ENCODE measurements around the gene TBX18.

The TBX18 gene

DNA sequence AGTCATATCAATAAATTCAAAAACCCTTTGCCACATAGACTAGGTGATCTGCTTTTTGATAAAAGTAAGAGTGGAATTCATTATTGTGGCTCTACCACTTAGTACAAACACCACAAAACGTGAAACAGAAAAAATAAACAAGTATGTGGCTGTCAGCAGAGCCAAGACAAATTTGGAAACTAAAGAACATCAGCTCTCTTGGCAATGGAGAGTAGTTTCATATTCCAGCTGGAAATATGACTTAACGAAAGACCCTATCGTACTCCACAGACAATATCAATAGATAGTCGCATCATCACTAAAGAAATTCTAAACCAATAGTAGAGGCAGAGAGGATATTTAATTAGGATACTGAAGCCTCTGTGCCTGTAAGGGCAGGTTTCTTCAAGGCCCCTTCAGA is 20.8 kb downstream of the TBX18 start:
- DNase-seq: no peak

DNA sequence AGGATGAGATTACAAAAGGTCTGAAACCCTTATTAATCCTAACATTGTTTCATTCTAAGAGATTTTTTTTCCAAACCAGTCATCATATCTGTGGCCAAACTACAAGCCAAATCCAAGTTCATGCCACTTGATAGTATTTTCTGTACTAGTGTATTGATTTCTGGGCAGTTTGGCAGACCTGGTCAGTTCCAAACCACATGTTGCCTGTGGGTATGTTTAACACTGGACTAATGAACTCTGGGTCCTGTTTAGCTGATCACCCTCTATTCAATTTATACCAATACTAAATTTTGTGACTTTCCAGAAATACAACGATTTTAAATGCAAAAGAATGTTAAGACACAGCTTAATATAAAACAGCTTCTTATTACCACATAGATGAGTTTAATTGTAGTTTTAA is 24.0 kb downstream of the TBX18 start:
- no peak for DNase-seq

DNA sequence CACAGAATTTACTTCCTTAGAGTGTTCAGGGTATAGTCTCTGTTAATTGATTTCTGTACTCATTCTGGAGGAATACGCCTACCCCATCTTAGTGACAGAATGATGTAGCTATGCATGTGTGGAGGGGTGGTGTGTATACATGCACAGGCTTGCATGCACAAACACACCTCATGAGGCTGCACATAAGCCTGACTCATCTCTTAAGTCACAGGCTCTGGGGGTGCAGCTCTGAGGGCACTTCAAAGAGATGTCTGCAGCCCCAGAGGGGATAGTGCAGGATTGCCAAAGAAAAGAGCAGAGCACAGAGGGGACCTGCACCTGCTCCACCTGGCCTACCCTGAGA is 24.6 kb downstream of the TBX18 start:
- no peak for DNase-seq

DNA sequence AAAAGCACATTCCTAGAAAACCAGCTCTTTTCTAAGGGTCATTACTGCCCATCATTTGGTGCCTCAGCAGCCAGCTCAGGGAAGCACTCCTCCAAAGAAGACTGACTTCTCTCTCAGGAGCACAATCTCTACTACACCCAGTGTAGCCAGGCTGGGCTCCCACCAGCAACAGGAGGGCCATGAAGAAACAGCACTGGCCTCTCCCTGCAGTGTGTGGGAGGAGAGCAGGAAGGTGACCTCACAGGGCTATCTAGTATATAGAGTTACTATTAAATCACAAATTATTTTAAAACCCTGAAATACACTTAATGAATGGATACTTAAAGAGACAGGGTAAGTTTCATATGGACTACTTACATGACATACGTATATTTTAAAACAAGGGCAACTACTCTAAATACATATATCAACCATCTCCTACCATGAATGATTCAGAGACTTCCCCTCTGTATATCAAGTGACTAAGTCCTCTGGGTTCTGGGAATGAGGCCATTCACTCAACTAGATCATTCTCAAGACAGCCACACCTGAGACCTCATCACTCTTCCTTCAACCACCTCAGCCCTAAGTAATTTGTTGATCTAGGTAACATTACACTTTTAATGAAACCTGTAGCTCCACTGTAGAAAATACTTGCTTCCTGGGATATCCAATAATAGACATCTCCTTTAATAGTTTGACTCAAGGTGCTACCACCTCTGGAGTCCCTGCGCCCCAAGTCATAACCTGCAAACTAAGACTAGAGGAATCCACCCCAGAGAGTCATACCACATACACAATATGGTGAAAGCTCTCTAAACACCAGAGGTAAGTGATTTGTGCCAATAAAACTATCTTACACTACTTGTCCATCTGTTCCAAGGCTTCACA is 25.2 kb downstream of the TBX18 start:
- no peak for DNase-seq

DNA sequence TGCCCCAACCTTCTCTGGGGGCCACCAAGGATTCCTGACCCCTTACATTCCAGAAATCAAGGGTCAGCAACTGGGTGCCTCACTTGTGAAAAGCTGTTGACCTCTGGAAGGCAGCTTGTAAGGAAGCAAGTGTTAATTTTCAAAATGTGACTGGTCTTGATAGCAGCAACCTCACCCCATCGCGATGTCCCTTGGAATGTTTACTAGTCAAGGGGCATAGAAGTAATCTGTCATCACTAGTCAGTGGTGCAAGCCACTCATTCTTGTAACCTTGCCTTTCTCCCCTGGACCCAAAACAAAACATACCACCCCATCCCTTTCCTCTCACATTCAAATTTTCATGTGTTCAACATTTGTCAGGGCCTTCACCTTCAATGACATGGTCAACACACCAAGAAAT is 30.5 kb downstream of the TBX18 start:
- DNase-seq: no peak

DNA sequence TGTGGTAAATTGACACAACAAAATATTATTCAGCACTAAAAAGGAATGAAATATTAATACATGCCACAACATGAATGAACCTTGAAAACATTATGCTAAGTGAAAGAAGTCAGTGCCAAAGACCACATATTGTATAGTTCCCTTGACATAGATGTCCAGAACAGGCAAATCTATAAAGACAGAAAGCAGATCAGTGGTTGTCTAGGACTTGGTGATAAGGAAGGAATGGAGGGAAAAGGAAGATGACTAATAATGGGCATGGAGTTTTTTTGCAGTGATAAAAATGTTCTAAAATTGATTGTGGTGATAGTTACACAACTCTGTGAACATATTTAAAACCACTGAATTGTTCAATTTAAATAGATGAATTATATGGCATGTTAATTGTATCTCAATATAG is 32.5 kb downstream of the TBX18 start:
- no peak for DNase-seq

DNA sequence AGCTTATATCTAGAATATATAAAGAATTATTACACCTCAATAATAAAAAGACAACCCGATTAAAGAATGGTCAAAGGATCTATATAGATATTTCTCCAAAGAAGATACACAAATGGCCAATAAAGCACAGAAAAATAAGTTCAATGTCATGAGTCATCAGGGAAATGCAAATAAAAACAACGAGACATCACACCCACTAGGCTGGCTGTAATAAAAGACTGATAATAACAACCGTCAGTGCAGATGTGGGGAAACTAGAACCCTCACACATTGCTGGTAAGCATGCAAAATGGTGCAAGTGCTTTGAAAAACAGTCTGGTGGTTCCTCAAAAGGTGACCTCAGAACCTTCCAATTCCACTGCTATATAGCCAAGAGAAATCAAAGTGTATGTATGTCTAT is 33.0 kb downstream of the TBX18 start:
- no peak for DNase-seq

DNA sequence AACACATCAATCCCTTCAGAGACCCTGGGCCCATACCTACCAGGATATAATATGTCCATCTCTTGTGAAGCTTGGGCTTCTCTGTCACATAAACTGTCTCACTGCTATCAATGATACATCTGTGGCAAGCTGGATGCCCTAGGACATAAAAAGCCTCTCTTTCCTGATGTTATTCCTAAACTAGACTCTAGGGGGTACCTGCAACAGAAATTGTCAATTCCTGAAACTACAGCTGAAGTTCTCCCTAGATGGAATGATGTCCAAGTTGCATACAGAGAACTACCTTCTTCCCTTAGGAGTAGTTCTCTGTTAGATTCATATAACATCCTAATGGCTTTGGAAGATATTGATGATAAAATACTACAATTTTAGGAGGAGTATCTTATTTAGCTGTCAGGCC is 35.8 kb downstream of the TBX18 start:
- DNase-seq: no peak

DNA sequence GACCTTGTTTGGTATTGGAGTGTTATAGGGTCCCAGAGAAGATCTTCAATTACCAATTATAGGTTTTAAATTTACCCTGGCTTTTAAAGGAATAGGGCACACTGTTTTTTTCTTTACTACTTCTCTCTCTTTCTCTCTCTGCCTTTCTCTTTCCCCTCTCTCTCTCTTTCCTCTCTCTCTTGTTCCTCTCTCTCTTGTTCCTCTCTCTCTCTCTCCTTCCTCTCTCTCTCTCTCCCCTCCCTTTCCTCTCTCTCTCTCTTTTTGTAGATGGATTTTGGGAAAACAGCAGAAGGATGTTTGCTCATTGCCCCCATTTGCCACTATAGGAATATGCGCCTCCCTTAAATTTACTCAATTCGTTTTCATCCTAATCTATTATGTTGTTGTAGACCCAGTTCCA is 45.2 kb downstream of the TBX18 start:
- DNase-seq: no peak

DNA sequence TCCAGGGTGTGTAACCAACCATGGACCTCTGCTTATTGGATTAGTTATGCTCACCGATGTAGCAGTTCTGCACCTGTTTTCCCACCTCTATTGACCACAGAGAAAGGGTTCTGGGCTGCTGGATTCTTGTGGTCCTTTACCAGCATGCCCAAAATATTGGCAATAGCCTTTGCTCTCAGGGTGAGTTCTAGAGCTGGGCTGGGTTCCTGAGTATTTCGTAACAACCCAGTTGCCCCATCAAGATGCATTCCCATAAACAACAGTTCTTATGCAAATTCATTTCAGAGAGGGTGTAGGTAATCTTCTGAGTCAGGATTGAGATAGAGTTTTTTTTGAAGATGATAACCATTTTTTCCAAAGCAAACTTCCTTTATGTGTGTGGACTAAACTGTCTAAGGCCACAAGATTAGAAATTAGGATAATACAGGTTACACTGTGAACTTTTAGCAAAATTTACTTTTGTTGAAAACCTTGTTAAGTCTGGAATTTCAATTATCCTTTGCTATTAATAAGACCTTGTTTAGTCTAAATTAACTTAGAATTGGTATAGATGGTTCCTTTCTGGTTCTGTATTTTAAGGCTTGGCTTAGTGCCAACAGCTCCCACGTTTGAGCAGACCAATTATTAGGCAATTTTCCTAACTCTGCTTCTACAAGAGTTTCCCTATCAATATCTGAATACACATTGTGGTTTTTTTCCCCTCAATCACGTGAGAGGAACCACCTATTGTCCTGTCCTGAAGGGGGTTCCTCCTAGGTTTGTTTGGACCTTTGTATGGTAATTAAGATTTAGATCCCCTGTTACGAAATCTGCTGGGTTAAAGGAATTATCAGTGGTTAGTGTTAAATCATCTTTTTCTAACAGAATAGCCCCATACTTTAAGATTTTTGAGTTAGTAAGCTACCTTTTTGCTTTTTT is 46.1 kb downstream of the TBX18 start:
- no peak for DNase-seq

DNA sequence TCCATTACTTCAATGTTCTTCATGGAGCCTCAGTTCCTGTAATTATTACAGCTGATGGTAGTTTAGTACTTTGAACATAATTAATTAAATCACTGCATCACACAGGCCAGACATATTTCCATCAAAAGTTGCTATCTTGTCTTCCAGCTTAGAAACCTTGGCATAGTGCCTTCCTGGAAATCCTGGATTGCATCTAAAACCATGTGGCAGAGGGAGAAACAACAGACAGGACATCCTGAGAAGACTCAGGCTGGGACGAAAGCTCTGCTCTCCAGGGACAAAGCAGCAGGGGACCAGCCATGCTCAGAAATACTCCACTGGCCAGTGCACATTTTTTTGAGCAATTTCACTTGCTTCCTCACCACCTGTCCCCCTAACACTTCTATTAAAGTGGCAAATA is 55.3 kb downstream of the TBX18 start:
- no peak for DNase-seq

DNA sequence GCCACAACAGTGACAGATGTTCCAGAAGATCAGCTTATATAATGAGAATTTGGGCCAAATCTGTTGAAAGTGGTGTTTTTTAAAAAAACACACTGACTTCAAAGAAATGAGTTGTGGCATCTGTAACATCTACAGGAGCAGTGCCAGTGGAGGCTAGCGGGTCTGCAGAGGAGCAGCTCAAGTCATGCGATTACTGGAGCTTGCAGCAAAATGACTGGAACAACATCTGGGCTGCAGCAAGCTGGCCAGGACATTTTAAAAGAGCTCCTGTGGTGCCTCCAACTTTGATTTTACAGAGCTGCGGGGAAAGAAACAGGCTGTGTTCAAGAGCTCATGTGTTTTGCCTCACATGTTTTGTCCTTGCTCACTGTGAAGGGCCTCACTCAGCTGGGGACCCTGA is 57.2 kb downstream of the TBX18 start:
- no peak for DNase-seq

DNA sequence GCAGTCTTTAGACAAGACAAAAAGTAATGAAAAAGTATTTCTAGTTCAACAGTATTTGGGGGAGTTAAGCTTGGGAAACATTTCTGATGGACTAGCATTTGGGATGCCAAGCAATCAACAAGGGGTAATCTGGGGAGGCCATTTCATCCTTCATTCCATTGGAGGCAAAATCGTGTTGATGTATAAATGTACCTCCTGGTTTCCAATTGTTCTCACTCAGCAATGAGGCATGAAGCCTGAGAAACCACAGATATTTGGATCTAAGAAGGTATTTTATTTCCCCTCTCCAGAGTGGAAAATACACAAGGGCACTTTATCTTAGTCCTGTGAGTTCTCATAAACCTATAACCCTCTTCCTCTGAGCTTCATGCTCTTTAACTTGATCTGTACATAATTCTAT is 68.2 kb downstream of the TBX18 start:
- DNase-seq: no peak

DNA sequence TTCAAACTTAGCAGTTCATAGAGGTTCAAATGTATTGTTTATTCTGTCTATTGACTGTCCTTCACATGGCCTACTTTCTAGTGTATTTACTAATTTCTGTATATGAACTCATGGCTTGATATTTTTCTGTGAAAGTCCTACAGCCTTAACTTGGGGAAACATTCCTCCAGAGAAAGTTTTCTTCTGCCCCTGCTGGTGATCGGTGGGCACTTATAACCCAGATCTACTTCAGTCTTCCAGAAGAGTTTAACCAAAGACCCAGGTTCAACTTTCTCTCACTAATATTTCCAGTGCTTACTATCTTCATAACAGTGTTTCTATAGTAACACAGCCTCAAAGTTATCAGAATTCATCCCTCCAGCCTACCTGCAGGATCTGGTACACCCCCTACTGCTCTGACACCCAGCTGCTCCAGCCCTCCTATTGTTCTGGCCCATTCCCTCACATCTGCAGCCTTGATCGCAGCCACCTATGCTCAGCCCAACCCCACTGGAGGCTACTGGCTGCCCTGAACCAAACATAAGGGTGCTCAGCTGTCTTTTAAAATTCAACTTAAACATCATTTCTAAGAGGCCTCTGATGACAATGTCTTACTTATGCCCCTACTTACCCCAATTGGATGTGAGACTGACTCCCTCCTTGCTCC is 72.3 kb downstream of the TBX18 start:
- no peak for DNase-seq

DNA sequence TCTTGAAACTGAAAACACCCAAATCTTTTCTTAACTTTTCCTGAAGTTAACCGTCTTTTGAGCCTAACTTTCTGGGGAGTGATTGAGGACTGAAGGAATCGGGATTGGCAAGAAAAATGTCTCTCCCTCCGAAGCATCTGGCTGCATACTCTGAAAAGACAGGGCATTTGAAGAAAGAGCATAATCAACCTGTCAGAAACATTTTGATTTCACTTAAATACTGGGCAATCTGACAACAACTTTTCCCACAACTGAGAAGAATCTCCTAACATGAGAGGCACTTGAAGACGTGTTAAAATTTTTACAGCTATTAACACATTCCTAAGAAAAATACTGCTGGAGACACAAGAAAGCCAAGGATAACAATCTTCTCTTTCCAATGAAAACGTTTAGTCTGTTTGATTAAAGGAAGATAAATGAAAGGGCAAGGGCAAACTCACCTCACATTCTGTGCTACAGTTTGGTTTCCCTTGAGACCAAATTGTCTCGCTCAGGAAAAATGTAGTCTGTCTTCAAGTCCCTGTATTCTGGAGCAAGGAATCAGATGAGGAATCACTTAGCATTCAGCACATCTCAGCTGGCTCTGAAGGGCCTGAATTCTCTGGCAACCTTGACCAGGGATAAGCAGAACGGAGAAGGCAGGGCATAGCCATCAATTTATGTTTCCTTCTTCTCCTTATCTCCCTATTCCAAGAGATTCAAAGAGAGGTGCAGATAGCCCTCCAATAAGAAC is 76.1 kb downstream of the TBX18 start:
- no peak for DNase-seq

DNA sequence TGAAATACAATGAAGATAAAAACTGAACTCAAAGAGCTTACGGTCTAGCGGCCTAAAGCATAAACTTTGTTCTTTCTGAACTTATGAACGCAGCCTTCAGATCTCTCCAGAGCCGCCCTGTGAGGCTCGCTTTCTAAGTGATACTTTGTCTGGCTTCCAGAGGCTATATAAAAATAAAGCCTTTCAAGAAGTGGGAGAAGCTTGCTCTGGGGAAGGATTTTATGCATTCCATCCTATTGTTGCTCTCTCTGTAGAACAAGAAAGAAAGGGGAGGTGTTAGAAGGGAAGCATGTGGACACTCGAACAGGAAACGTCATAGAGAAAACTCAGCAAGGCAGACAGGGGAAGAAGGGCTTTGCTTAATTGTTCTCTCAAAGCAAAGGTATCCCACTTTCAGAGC is 77.0 kb downstream of the TBX18 start:
- no peak for DNase-seq

DNA sequence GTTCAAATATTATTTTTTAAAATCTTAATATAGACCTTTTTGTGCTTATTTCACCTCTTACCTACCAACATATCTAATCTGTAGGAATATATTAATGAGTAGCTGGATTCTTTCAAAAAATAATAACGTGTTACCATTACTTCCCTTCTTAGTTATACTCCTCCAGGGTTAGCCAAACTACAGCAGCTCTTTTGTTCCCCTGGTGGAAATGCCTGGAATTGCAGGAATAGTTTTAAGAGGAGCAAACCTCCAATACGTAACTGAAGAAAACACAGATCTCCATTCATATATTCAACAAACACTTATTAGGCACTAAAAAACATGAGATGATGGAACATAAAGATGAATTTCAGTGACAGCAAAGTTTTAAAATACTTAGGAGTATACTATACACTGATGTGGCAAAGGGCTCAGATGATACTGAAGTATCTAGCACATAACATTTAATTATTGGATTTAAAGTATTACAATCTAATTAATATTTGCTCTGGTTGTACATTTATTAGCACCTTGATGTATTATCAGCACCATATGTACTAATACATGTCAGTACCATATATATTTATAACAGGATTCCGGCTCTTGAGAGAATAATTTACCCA is 78.3 kb downstream of the TBX18 start:
- DNase-seq: no peak

DNA sequence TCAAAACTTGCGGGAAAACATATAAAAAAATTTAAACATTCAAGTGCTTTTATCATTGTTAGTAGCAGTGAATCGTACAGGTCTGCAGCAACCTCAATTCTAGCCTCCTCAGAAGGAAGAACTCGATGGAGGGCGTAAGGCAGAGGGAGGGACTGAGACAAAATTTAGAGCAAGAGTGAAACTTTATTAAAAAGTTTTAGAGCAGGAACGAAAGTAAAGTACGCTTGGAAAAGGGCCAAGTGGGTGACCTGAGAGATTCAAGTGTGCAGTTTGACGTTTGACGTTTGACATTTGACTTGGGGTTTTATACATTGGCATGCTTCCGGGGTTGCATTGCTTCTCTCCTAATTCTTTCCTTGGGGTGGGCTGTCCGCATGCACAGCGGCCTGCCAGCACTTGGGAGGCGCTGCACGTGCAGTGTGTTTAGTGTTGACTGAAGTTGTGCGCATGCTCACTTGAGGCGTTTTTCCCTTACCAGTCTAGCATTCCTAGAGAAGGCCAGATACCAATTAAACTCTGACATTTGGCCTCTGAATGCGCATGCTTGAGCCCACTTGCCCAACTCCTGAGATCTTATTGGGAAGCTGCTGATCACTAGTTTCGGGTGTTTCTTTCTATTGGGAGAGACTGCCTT is 82.6 kb downstream of the TBX18 start:
- DNase-seq: no peak

DNA sequence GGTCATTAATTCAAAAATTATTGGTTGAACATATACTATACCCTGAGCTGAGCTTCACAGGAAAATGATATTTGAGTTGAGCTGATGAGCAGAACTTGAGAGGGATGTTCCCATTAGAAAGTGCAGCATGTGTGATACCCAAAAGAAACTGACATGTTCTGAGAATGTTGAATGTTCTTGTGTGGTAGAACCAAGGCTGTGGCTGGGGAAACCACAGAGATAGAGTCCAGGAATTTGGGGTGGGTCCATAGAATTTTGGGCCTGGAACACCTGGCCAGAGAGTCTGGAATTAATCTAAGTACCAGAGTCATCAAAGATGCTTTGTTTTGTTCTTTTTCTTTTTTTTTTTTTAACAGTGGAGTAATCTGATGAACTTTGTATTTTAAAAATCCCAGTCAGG is 88.7 kb downstream of the TBX18 start:
- DNase-seq: no peak

DNA sequence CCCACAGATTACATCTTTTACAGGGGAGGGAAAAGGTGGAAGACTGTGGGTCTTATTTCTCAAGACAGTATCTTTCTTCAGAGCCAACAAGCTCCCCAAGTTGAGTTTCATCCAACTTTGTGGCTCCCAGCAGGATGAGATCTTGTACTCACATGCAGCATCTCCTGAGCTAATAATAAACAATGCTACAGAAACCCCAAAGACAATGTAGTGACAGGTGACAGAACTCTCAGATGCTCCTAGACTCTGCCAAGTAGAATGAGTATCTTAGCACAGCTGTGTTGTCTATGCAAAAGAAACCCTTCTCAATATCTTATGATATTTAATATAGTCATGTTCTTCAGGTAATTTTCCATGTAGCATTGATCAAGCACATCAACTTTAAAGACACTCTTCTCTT is 90.0 kb downstream of the TBX18 start:
- no peak for DNase-seq

DNA sequence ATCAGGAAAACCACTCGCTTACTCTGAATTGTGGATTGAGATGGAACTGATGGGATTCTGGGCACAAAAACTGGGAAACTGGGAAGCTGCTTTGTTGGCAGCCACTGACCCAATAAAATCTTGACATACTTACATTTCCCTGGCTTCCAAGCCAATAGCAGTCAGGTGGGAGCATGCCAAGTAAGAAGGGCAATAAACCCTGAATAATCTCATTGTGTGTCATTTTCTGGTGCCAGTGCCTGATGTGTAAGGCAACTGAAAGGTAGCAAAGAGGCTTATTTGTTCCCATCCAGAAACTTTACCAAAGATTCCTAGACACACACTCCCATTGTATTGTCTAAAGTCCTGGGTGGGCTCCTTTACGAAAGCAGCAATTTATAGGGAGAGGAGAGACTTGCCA is 93.2 kb downstream of the TBX18 start:
- DNase-seq: no peak

DNA sequence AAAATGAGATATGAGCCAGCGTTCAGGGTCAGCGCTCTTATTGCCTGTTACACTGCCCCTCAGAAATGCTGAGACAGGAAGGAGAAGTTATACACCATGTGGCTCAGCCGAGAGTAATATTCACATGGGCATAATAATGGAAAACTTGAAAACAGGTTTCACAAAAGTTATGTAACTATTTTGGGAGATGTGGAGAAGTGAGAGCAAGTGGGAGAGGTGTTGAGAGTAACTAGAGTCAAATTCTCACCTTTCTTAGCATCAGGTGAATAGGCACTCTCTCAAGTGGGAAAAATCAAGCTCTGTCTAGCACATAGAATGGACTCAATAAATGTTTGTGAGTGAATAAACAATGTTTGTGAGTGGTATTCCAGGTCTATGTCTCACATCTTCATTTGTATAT is 94.5 kb downstream of the TBX18 start:
- no peak for DNase-seq

Measured in islet precursor cell (in vitro differentiated cells).